GM12872 (cell line): ENCODE measurements around the gene NEGR1.

ENCODE experiments used
- TF ChIP-seq, protein P1 (sequence below): IDR thresholded peaks from 3 replicates; pipeline ENCODE4 v1.5.1; 2011; ENCODE audit warnings: low read depth, mild to moderate bottlenecking, low read length, moderate library complexity; ENCODE audit not compliant: insufficient read depth

Gene NEGR1

DNA sequence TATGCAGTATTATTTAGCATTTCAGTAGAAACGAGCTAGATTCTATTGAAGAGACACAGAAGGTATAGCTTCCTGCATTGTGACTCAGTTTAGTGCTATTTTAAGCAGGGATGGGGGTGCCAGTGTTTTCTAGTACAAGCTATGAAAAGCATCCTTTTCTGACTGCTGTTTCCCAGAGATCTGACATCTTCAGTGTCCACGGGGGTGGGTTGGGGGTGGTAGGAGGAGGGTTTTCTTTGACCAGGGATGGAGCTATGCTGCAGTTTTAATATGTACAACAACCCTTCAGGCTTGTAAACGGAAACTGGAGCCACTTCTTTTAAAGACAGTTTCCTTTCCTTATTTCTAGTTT, 2.7 kb upstream of the NEGR1 start:
- TF ChIP-seq, protein P1, sequence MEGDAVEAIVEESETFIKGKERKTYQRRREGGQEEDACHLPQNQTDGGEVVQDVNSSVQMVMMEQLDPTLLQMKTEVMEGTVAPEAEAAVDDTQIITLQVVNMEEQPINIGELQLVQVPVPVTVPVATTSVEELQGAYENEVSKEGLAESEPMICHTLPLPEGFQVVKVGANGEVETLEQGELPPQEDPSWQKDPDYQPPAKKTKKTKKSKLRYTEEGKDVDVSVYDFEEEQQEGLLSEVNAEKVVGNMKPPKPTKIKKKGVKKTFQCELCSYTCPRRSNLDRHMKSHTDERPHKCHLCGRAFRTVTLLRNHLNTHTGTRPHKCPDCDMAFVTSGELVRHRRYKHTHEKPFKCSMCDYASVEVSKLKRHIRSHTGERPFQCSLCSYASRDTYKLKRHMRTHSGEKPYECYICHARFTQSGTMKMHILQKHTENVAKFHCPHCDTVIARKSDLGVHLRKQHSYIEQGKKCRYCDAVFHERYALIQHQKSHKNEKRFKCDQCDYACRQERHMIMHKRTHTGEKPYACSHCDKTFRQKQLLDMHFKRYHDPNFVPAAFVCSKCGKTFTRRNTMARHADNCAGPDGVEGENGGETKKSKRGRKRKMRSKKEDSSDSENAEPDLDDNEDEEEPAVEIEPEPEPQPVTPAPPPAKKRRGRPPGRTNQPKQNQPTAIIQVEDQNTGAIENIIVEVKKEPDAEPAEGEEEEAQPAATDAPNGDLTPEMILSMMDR: no peak

DNA sequence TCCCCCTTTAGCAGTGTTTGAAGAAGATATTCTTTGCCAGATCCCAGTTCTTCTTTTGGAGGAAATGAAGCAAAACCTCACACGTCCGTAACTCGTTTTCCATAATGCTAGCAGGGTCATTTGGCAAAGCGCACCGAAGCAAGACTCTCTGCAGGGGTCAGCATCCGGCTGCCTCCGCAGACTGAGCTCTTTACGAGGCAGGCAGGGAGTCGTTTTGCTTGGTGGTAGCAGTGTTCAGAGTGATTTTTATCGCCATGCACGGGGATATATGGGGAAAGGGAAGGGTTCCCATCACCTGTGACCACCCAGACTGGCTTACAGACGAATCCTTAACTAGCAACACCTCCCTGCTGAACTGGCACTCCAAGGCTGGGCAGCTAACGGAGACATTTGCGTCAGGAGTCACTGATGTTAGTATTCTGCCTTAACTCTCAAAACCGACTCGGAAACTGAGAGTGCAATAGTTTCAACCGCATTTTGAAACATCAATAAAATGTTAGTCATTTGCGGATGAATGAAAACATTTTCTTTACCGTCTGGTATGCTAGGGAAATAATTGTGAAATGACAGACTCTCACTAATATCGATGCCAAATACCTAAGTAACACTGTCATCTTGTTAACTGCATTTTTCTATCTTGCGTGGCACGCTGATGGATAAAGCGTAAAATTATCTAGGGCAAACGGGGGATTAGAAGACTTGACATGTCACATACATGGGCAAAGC, 2.2 kb upstream of the NEGR1 start:
- TF ChIP-seq, protein P1: no peak

DNA sequence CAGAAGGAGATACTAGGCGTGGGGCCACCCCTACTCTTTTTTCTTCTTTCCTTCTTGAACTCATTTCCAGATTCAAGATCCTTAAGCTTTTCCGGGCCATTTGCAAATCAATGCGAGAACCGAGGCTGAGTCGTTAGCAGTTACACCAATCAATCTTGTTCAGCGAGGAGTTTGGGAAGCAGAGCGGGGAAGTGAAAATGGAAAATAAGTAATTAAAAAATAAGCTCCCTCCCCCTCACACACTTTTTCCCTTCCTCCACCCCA, 1.7 kb upstream of the NEGR1 start:
- TF ChIP-seq, protein P1: no peak

DNA sequence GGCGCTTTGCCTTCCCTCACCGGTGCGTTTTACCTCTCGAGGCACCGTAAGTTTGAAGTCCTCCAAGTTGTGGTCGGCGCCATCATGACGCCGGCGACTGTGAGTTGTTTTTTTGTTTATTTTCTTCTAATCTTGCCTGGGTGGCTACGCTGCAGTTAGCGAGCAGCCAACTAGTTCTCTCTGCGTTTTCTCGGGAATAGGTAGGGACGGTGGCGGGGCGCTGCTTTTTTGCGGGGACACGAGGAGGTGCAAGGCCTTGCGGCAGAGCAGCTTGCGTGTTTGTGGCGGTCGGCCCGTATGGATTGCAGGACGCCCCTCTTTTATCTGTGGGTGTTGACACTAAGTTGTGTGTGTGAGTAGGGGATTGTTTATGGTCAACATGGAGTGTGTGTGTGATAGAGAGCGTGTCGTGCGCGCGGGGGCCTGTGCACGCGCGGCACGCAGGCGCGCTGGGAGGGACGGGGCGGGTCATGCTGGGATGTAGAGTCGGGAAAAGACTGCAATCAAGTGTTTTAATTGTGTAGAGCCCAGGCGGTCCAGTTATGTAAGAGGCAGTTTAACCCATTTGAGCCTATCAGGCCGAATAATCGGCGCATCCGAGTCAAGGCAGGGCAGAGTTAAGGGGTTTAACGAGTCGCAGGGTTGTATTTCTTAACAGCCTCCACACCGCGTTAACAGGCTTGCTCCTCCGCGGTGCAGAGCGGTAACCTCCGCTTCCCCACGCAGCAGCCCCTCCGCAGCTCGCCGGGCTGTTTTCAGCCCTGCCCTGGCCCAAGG, 1.2 kb upstream of the NEGR1 start:
- TF ChIP-seq, protein P1: no peak

DNA sequence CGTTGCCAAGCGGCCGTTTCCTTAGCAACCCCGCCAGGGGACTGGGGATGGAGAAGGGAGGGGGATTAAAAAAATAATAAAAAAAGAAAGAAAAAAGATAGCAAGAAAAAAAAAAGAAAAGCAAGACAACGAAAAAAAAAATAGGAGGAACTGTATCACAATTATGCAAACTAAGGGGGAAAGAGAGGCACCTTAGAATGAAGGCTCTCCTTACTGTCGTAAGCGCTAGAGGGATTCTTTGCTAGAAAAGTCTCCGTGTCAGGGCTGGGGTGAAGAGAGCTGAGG, 625 bp upstream of the NEGR1 start:
- TF ChIP-seq, protein P1: no peak

- TF ChIP-seq, protein P1: no peak
Observed at GRCh38 chr1:72281637-72282270, 585 bp downstream of the NEGR1 start.

DNA sequence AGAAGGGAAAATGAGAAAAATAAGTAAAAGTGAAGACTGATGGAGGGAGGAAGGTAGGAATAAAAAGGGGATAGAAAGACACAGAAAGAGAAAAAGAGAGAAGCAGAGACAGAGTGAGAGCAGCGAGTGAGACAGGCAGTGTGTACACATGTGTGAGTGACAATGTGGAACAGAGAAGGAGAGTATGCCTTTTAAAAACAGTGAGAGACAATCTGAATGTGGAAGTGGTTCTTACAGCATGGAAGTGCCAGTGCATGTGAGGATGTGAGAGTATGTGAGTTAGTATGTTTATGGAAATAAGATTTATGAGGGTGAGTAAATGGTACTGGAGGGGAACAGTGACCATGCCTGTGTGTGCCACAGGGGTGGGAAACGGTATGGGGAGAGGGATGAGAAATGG, 1.2 kb downstream of the NEGR1 start:
- TF ChIP-seq, protein P1: no peak
